ENCODE data around the gene CEP164.
"Not testable (repeated sequence)": the region's sequence is repeated elsewhere in the genome, so short reads cannot be mapped to it uniquely, and the experiment has no call there.

The CEP164 gene

GRCh38 chr11:117437041-117437790, 109.6 kb downstream of the CEP164 start:
- no peak overlapping the region for H3K4me3 ChIP-seq (ENCODE audit: low read depth, low read length)

DNA sequence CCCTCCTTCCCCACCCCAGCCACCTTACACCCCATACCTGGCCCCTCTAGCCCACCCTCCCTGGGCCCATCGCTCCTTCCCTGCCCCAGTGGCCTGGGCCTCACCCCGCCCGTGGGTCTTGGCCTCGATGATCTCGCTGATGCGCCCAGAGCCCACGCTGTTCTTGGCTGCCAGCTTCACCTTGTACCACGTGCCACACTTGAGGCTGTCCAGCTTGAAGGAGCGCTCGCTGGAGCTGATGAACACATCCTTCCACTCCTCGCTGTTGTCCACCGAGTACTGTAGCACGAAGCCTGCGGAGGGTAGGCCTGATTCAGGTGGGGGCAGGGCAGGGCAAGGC, 110.1 kb downstream of the CEP164 start:
- H3K4me3 ChIP-seq (ENCODE audit: low read depth, low read length) = no peak overlapping the region

DNA sequence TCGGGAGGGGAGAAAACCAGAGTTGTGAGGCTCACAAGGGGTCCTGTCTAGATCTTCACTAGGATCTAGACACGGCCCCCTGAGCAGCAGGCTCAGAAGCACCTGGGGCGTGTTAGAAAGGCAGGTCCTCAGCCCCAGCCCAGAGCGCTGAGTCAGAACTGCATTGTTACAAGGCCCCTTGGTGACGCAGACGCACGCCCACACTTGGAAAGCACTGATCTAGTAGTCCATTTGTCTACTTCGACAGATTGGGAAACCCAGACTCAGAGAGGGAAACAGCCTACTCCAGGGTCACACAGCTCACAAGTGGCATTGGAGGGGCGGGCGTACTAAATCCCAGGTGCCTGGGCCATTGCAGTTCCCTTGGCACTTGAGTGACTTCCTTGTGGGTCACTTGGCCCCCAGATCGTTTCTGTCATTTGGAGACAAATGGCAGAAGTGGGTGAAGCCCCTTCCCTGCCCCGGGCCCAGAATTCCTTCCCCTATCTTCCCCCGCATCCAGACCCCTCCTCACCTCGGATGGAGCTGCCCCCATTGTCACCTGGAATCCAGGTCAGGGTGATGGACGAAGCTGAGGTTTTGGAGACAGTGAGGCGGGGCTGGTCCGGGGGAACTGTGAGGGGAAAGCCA, 110.8 kb downstream of the CEP164 start:
- no peak overlapping the region for H3K4me3 ChIP-seq (ENCODE audit: low read depth, low read length)

DNA sequence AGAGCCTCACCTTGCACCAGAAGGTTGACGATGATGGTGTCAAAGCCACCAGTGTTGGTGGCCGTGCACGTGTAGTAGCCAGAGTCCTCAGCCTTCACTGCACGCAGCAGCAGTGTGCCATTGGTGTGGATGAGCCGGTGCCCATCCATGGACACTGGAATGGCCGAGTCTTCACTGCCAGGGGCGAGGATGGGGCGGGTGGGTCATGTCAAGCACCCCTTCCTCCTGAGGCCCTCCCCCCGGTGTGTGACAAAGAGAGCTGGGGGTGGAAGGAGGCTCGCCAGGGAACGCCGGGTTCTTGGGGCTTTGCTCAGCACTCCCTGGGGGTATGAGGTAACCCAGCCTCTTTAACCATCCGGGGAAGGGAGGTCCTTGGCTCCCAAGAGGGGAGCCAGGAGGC, 111.6 kb downstream of the CEP164 start:
- no peak overlapping the region for H3K4me3 ChIP-seq (ENCODE audit: low read depth, low read length)

- no peak overlapping the region for H3K4me3 ChIP-seq (ENCODE audit: low read depth, low read length)
Measured at GRCh38 chr11:117440258-117440657, 112.6 kb downstream of the CEP164 start.

DNA sequence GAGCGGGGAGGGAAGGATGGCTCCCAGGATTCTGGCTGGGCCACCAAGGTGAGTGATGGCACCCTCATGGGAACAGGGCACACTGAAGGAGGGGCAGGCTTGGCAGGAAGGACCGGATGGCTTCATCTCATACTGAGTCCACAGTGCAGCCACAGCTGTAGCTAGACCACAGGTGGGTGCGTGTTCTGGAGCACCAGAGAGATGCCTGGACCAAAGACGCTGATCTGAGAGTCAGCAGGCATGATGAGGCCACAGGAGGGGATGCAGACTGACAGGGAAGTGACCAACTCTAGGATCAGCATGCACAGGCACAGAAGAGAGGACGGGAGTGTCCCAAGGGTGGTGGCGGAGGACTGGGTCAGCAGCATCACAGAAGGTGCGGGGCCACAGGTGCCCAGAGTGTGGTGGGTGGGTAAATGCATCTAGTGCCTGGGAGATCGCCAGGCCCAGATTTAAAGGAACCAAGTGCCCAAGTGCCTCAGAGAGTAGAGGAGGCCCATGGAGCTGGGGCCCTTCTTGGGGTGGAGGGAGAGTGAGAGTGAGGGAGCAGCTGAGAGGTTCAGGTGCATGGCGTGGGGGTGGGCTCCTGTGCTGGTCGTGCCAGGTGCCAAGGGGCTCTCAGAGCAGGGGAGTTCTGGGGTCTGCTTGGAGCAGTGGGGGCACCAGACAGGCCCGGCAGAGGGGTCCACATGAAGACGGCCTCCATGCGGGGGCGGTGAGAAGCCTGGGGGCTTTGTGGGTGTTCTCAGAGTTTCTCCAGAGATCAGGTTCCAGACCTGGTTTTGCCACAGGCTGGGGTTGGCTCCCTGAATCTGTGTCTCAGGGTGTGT, 113.7 kb downstream of the CEP164 start:
- H3K4me3 ChIP-seq (ENCODE audit: low read depth, low read length) = no peak overlapping the region

- H3K4me3 ChIP-seq (ENCODE audit: low read depth, low read length) = no peak overlapping the region
Measured at GRCh38 chr11:117442049-117442868, 114.6 kb downstream of the CEP164 start.

DNA sequence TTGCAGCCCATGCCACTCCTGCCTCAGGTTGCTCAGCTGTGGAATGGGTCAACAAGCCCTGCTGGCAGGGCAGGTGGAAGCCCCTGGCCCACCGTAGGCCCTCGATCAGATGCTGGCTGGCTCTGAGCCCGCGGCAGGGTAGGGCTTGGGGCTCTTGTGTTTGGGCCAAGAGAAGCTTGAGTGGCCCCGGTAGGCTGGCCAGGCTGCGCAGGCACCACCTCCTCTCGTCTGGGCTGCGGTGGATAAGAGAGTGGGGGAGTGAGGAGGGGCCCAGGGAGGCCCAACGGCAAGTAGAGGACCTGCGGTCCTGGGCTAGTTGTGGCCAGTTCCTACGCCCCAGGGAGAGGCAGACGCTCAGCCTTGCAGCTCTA, 115.2 kb downstream of the CEP164 start:
- no peak overlapping the region for H3K4me3 ChIP-seq (ENCODE audit: low read depth, low read length)

DNA sequence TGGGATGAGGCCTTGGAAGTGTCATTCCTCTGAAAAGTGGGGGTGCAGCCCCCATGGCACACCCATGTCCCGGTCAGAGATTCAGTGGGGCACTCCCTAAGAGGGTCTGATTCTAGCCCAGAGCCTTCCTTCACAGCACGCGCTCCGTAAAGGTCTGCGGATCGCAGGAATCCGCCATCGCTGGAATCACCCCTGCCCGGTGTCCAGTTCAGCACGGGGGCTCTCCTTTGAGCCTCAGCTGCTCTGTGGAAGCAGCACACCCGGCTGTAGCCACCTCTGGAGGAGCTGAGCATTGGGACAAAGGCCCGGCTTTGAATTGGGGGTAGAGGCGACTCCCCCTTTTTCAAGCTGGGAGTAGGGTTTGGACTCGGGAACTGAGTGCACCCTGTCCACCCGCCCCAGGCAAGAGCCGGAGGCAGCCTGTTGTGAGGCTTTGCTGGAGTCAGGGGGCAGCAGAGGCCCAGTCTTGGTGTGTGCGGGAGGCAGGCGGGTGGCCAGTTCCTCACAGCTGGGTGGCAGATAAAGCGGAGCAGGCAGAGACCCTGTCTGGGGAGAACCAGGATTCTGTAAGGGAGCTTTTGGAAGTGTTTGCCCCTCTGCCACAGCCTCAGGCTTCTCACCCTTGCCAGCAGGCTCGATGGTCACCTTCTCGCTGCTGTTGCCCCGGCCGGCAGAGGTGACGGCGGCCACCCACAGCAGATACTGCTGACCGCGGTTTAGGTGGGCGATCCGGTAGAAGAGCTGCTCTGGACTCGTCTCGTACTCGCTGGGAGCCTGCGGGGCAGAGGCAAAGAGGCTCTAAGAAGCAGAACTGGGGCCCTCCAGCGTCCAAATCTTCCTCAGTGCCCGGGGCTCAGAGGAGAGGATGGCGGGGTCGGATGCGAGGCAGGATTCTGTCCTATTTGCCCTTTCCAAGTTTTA, 115.9 kb downstream of the CEP164 start:
- no peak overlapping the region for H3K4me3 ChIP-seq (ENCODE audit: low read depth, low read length)

DNA sequence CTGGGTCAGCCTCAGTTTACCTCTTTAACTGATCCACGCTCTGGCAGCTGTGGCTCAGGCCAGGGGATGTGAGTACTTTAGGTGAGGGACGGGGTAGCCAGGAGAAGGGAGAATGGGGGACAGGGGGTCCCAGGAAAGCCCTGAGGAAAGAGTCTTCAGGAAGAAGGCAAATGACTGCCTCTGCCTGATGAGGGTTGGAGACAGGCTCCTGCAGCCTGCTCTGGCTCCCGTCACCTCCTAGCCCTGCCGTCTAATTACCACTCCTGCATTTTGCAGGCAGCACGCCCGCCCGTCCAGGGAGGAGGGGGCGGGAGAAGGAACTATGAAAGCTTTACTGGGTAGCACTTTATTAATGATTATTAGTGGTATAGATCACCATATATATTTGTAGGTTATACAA, 116.6 kb downstream of the CEP164 start:
- no peak overlapping the region for H3K4me3 ChIP-seq (ENCODE audit: low read depth, low read length)

DNA sequence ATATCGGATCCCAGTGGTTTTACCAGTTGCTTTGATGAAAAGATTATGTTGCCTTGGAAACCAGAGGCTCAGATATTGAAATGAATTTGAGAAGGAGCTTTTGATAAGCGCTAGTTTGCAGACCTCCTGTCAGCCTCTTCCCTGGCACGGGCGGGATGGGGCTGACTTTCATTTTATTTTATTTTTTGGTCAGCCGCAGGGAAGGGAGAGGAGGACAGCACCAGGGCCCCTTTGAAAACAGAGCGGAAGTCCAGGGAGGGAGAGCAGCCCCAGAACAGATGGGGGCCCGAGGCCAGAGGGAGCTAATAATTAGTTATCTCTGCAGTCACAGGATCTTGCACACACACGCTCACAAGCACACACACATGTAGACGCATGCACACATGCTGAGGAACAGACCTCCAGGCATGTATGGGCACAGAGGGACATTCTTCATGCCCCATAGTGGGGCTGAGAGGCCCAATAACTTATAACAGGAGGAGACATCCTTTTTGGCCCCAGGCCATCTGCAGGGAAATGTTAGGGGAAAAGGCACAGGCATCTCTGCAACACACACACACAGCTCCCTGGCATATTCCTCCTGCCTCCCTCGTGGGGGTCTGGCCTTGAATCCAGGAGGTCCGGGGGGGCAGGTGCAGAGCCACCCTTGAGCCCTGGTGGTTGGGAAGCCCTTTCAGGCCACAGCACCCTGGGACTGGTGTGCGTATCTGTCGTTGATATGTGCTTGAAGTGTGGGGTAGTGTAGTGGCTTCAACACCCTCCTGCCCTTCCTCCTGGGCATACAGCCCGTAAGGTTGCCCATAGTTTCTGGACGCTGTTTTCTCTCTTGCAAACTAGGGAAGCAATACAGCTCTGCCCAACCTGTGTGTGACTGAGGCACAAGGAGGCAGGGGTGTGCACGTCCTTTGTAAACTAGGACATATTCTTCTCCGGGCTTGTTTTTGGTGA, 117.3 kb downstream of the CEP164 start:
- no peak overlapping the region for H3K4me3 ChIP-seq (ENCODE audit: low read depth, low read length)

DNA sequence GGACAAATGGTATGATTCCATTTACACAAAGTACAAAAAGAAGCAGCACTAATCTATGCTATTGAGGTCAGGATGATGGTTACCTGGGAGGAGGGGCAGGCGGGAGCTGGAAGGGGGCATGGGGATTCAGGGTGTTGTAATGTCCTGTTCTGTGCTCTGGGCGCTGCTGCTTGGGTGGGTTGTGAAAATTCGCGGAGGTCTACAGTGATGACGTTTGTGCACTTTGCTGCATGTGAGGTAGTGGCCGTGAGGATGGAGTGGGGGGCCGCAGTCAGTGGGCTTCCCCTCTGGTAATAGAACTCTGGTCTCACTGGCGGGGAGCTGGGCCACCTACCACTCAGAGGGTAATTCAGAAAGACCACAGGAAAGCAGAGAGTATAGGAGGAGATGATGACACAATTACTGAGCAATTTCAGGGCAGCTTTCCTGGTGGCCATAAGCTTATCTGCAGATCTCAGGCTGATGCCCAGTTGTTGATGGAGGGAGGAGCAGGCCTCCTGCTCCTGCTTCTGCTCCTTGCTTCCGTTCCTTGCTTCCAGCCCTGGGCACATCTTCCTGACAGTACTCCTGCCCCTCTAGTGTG, 121.5 kb downstream of the CEP164 start:
- no peak overlapping the region for H3K4me3 ChIP-seq (ENCODE audit: low read depth, low read length)

GRCh38 chr11:117453886-117454563, 126.4 kb downstream of the CEP164 start:
- no peak overlapping the region for H3K4me3 ChIP-seq (ENCODE audit: low read depth, low read length)

DNA sequence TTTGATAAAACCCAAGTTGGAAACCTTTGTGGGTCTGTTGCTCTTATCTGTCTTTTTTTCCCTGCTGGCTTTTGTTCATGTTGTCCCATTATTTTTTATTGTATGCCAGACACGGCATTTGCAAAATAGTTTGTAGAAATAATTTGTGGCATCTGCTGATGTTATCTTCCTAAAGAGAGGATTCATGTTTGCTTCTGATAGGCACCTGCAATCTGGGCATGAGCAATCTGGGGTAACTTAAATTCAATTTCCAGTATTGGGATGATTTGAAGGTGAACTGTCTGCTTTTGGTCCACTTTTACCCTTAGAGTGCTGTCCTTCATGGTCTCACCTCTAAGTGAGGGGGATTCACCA, 126.9 kb downstream of the CEP164 start:
- no peak overlapping the region for H3K4me3 ChIP-seq (ENCODE audit: low read depth, low read length)

DNA sequence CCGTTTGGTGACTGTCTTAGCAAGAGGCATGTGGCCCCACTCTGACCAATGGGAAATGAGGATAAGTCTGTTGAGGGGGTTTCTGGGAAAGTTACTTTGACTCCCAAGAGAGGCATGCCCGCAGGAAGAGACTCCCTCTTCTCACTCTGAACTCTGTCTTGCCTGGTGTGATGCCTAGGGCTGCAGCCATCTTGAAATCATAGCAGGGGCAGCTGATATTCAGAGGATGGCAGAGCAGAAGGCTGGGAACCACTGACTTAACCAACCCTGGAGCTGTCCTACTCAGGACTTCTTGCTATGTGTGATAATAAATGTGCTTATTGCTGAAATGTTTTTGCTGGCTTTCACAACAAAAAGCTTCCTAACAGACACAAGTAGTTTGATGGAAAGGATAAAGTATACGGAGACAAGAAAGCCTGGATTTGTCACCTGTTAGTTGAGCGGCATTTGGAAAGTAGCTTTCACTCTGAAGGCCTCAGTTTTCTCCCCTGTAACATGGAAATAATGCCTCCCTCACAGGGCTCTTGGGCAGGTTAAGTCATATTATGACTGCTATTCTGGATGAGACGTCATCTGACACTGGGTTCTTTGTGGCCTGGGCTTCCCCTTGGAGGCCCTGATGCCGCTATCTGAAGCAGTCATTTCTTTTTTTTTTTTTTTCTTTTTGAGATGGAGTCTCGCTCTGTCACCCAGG, 128.5 kb downstream of the CEP164 start:
- H3K4me3 ChIP-seq (ENCODE audit: low read depth, low read length) = no peak overlapping the region

DNA sequence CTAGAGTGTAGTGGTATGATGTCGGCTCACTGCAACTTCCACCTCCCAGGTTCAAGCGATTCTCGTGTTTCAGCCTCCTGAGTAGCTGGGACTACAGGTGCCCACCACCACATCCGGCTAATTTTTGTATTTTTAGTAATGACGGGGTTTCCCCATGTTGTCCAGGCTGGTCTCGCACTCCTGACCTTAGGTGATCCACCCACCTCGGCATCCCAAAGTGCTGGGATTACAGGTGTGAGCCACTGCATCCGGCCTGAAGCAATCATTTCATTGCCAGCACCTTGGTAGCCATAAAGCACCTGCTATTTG, 129.0 kb downstream of the CEP164 start:
- H3K4me3 ChIP-seq (ENCODE audit: low read depth, low read length) = not testable (repeated sequence)

DNA sequence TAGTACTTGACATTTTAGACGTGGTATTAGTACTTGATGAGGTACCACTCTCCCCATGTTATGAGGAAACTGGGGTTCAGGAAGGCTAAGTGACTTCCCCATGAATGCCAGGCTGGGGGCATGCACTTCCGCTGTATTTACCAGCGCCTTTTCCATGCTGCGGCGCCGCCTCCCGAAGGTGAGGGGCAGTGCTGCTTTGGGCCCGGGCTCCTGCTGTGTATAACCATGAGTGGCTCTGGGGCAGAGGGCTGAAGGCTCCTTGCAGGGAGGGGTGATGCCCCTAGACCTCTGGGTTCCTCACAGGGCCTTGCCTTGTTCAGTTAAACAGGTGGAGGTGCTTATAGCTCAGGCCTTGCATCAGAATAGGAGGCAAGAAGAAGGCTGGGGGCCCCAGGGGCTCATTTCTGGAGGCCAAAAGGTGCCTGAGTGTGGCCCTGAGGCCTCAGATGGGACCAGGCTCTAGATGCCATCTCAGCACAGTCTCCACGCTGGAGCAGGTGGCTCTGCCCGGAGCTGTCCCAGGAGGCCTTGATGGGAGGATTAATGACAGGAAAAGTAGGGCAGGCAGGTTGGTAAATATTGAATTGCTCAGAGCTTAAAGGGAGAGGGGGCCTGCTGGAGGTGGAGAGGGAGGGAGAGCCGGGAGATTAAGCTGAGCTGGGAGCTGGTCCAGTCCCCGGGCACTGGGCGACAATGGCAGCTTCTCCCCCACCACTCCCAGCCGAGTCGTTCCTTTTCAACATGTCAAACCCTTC, 129.6 kb downstream of the CEP164 start:
- no peak overlapping the region for H3K4me3 ChIP-seq (ENCODE audit: low read depth, low read length)
